Fibroblast of mammary gland (primary cell): Measurements from ENCODE around the gene PXDC1.
"Not testable (repeated sequence)": the region's sequence is repeated elsewhere in the genome, so short reads cannot be mapped to it uniquely, and the experiment has no call there.

Source experiments
- DNase-seq: peaks from one replicate; pipeline ENCODE4 v3.0.0-alpha.2; 2010; ENCODE audit warnings: low read depth
- H3K4me3 ChIP-seq: 2 replicates; pipeline ENCODE4 v1.5.1; 2011; ENCODE audit warnings: low read depth, mild to moderate bottlenecking, low read length, moderate library complexity; ENCODE audit not compliant: control insufficient read depth
- CTCF ChIP-seq: conservative IDR thresholded peaks from 2 replicates; pipeline ENCODE4 v1.5.1; 2011; ENCODE audit warnings: low read depth, low read length, inconsistent platforms; ENCODE audit not compliant: control insufficient read depth, insufficient read depth

The PXDC1 gene

GRCh38 chr6:3768502-3768901 is 17.0 kb upstream of the PXDC1 start:
- TF ChIP-seq CTCF: no peak
- no peak for DNase-seq
- H3K4me3 ChIP-seq: no peak overlapping the region

- DNase-seq: peak; percentile 55
- not testable (repeated sequence) for H3K4me3 ChIP-seq
Measured at GRCh38 chr6:3767483-3767882, 16.0 kb upstream of the PXDC1 start.

GRCh38 chr6:3766214-3766613 is 14.7 kb upstream of the PXDC1 start:
- H3K4me3 ChIP-seq: no peak overlapping the region
- no peak for DNase-seq
- no peak for TF ChIP-seq CTCF

DNA sequence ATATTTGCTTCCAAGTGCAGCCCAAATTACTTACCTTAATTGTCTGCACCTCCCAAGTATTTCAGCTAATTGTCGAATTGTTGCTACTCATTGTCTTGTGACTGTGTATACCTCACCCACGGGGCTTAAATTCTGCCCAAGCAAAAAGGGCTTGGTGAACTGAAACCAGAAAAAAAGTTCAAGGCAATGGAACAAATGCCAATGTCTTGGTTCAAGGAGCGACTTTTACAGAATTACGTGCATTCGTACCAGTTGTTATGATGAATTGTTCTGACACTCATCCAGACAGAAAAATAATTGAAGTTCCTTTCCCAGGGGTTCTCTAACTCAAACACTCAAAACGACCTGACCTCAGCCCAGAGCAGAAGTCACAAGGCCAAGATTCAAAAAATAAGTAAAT is 13.9 kb upstream of the PXDC1 start:
- H3K4me3 ChIP-seq: no peak overlapping the region
- DNase-seq: no peak
- no peak for TF ChIP-seq CTCF

- TF ChIP-seq CTCF: no peak
- no peak for DNase-seq
- H3K4me3 ChIP-seq: no peak overlapping the region
Measured at GRCh38 chr6:3764516-3765335, 13.2 kb upstream of the PXDC1 start.

- H3K4me3 ChIP-seq: no peak overlapping the region
- TF ChIP-seq CTCF: no peak
- DNase-seq: no peak
Measured at GRCh38 chr6:3762852-3763251, 11.3 kb upstream of the PXDC1 start.

DNA sequence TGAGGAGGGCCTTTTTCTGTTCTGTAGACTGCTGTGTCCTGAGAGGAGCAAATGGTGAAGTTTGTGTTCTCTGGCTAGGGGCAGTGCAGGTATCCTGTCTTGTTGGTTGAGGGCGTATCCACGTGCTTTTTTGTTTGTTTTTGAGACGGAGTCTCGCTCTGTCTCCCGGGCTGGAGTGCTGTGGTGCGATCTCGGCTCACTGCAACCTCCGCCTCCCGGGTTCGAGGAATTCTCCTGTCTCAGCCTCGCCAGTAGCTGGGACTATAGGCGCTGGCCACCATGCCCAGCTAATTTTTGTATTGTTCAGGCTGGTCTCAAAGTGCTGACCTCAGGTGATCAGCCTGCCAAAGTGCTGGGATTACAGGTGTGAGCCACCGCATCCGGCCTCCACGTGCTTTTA is 10.8 kb upstream of the PXDC1 start:
- H3K4me3 ChIP-seq: no peak overlapping the region
- DNase-seq: no peak
- no peak for TF ChIP-seq CTCF
